ENCODE results near the gene TADA2A.

DNA sequence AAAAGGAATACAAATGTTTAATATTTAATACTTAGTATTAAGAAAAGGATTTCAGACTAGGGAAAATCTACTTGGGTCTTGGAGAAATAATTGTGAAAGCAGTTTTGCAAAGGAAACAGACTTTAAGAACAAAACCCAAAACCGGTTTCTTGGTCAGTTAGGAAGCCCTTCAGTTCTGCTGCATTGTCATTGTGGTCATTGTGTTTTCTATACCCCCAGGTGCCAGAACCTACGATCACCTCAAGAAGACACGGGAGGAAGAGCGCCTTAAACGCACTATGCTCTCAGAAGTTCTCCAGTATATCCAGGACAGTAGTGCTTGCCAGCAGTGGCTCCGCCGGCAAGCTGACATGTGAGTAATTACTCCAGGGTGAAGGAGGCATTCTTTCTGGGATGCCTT lies 63.5 kb downstream of the TADA2A start:
- TF ChIP-seq CTCF (IDR thresholded peaks at IDR 0.05; ENCODE audit: low read depth, low read length) (no peak), EZH2phosphoT487 (IDR thresholded peaks at IDR 0.05; ENCODE audit: low read depth) (no peak)
